Thyroid gland (tissue), 4 donors: ENCODE measurements around the gene COPS7A. TPM values are rescaled to one million over a fixed set of nuclear protein-coding genes. Genes with fewer than 3 reads are reported as not detected.

Experiments used
- DNase-seq, 2 donors: peaks; one replicate each; pipeline ENCODE4 v3.0.0-alpha.2; 2019
- H3K27ac ChIP-seq, 3 donors: fragments of 200-600 bp; sonication (generic); 1 replicate in 2 of 3; 2 replicates in 1 of 3; pipeline ENCODE4 v1.5.1; 2016 to 2019; ENCODE audit warnings: mild to moderate bottlenecking in 1 of 3, moderate library complexity in 1 of 3
- H3K27me3 ChIP-seq: fragments of 200-600 bp; sonication (generic); one replicate; pipeline ENCODE4 v1.5.1; 2019
- H3K36me3 ChIP-seq, 2 donors: fragments of 200-600 bp; sonication (generic); one replicate each; pipeline ENCODE4 v1.5.1; 2016 to 2019
- H3K4me1 ChIP-seq, 2 donors: fragments of 200-600 bp; sonication (generic); one replicate each; pipeline ENCODE4 v1.5.1; 2017 to 2019
- H3K4me3 ChIP-seq, 3 donors: fragments of 200-600 bp; sonication (generic); replicated peaks in 1 of 3; 1 replicate in 2 of 3; 2 replicates in 1 of 3; pipeline ENCODE4 v1.5.1; 2016; ENCODE audit warnings: mild to moderate bottlenecking in 1 of 3
- H3K9me3 ChIP-seq: fragments of 200-600 bp; sonication (generic); one replicate; pipeline ENCODE4 v1.5.1; 2017
- CTCF ChIP-seq, 6 experiments: fragments of 200-600 bp in 3 of 6; fragments of 450-650 bp in 3 of 6; sonication (generic) in 3 of 6; IDR thresholded peaks; one replicate each; pipeline ENCODE4 v1.5.1; 2016 to 2019; ENCODE audit warnings: antibody characterized with exemption in 6 of 6, mild to moderate bottlenecking in 2 of 6, inconsistent platforms in 1 of 6, moderate library complexity in 1 of 6
- POLR2A ChIP-seq, 2 donors: fragments of 450-650 bp; IDR thresholded peaks; one replicate each; pipeline ENCODE4 v1.6.1; 2017; ENCODE audit warnings: antibody characterized with exemption in 2 of 2, mild to moderate bottlenecking in 2 of 2, moderate library complexity in 1 of 2
- WGBS, 2 donors: methylation state at CpG; one replicate each; pipeline ENCODE4 v1.1.5; 2017; 5-methylcytosine and 5-hydroxymethylcytosine counted together
- intact Hi-C: fragments of 100-400 bp; cut with DNase I; formaldehyde crosslinking; loops from one replicate; pipeline ENCODE4 v1.15.1; 2023
- total RNA-seq, 4 donors: library from RNA; depleted of rRNA; stranded (reverse); fragments of >200 nt; gene quantifications; one replicate each; pipeline ENCODE4 v1.2.3, GENCODE V29; 2016

COPS7A gene
- total RNA-seq, 4 donors from 2014 or later, result 44.5 to 86.7 (median 63.1) TPM

- Histone ChIP-seq H3K36me3 (no peaks in the 10 kb centered on the region), H3K27ac (no peak overlapping the region), H3K9me3 (no peaks in the 10 kb centered on the region), H3K4me3 (no peak overlapping the region), H3K27me3 (no peaks in the 10 kb centered on the region), H3K4me1 (no peaks in the 10 kb centered on the region)
- intact Hi-C loops, result no loop called here
- TF ChIP-seq POLR2A (IDR thresholded peaks at IDR 0.05), result no peak
- no peak for TF ChIP-seq CTCF (IDR thresholded peaks at IDR 0.05)
- WGBS, 2 donors, result 82 to 91% methylated on average over 10 of the region's 10 CpGs
- DNase-seq, result no peak
Measured at GRCh38 chr12:6716874-6717437, 6.9 kb upstream of the COPS7A start.

- Histone ChIP-seq H3K4me1 (peaks cover 4 to 11% of the 10 kb centered on the region in 2 donors), H3K27me3 (no peaks in the 10 kb centered on the region), H3K27ac (no peak overlapping the region), H3K4me3 (no peak overlapping the region), H3K9me3 (no peaks in the 10 kb centered on the region), H3K36me3 (peaks cover 0 to 1% of the 10 kb centered on the region in 2 donors)
- intact Hi-C loops, result loop anchor here (10.0 kb wide), 1 partner anchor 58 kb away; the partner anchor contains the start of gene ING4
- DNase-seq, result no peak
- 88 to 92% methylated on average over 3 of the region's 3 CpGs for WGBS, 2 donors
- TF ChIP-seq POLR2A (IDR thresholded peaks at IDR 0.05), result no peak
- TF ChIP-seq CTCF (IDR thresholded peaks at IDR 0.05), result no peak
Measured at GRCh38 chr12:6722863-6723262, 983 bp upstream of the COPS7A start.

- peak overlapping the region; percentile 29 to 47 (median 37) for H3K4me3 ChIP-seq
- no peaks in the 10 kb centered on the region for H3K9me3 ChIP-seq
- intact Hi-C loops, result loop anchor here (10.0 kb wide), 1 partner anchor 60 kb away; the partner anchor contains the start of gene ING4
- peak overlapping the region; percentile 51 to 69 (median 66) for H3K27ac ChIP-seq
- peak; percentile 19 to 26 for DNase-seq
- no peak for TF ChIP-seq CTCF (IDR thresholded peaks at IDR 0.05)
- no peak for TF ChIP-seq POLR2A (IDR thresholded peaks at IDR 0.05)
- no peaks in the 10 kb centered on the region for H3K27me3 ChIP-seq
- peaks cover 4 to 11% of the 10 kb centered on the region in 2 donors for H3K4me1 ChIP-seq
- 8 to 10% methylated on average over 9 to 10 of the region's 10 CpGs for WGBS, 2 donors
- peaks cover 15 to 17% of the 10 kb centered on the region in 2 donors for H3K36me3 ChIP-seq
Measured at GRCh38 chr12:6724409-6724797, 557 bp downstream of the COPS7A start.

GRCh38 chr12:6725350-6725749 lies 1.5 kb downstream of the COPS7A start:
- Histone ChIP-seq H3K27ac (no peak overlapping the region), H3K4me1 (peaks cover 4 to 11% of the 10 kb centered on the region in 2 donors), H3K27me3 (no peaks in the 10 kb centered on the region), H3K36me3 (peaks cover 25 to 26% of the 10 kb centered on the region in 2 donors), H3K4me3 (no peak overlapping the region), H3K9me3 (no peaks in the 10 kb centered on the region)
- DNase-seq, result no peak
- intact Hi-C loops, result loop anchor here (5.0 to 10.0 kb wide), 2 partner anchors 33 to 61 kb away; partner anchors contain the start of gene ING4
- WGBS, 2 donors, result 94 to 97% methylated on average over 7 of the region's 7 CpGs
- TF ChIP-seq CTCF (IDR thresholded peaks at IDR 0.05) (no peak), POLR2A (IDR thresholded peaks at IDR 0.05) (no peak)

- Histone ChIP-seq H3K27ac (no peak overlapping the region), H3K36me3 (peaks cover 40 to 43% of the 10 kb centered on the region in 2 donors), H3K4me3 (no peak overlapping the region), H3K9me3 (no peaks in the 10 kb centered on the region), H3K27me3 (no peaks in the 10 kb centered on the region), H3K4me1 (peaks cover 4 to 11% of the 10 kb centered on the region in 2 donors)
- no peak for TF ChIP-seq CTCF (IDR thresholded peaks at IDR 0.05)
- no peak for TF ChIP-seq POLR2A (IDR thresholded peaks at IDR 0.05)
- intact Hi-C loops, result loop anchor here (5.0 to 10.0 kb wide), 2 partner anchors 37 to 64 kb away; partner anchors contain the start of gene ING4
- no peak for DNase-seq
- whole genome bisulfite sequencing, 2 donors, result 93% methylated on average over 18 of the region's 18 CpGs
Measured at GRCh38 chr12:6729186-6729585, 5.3 kb downstream of the COPS7A start.
